KMS-11 (cell line): Measurements from ENCODE around the gene ZNF609.

ENCODE experiments used
- H2AFZ ChIP-seq: fragments of 200-600 bp; sonication (generic); 2 replicates; pipeline ENCODE4 v1.6.1; 2016; ENCODE audit warnings: antibody characterized with exemption, mixed run types, low read depth
- H3K27ac ChIP-seq: fragments of 200-600 bp; sonication (generic); 2 replicates; pipeline ENCODE4 v1.6.1; 2016; ENCODE audit warnings: mild to moderate bottlenecking, mixed run types
- H3K27me3 ChIP-seq: fragments of 200-600 bp; sonication (generic); 2 replicates; pipeline ENCODE4 v1.6.1; 2017; ENCODE audit warnings: mild to moderate bottlenecking, low read depth, mixed run types, moderate library complexity; ENCODE audit not compliant: insufficient read depth
- H3K36me3 ChIP-seq: fragments of 200-600 bp; sonication (generic); 2 replicates; pipeline ENCODE4 v1.6.1; 2017; ENCODE audit warnings: mild to moderate bottlenecking, mixed run types; ENCODE audit not compliant: insufficient read depth
- H3K4me1 ChIP-seq: fragments of 200-600 bp; sonication (generic); 2 replicates; pipeline ENCODE4 v1.6.1; 2016; ENCODE audit warnings: mild to moderate bottlenecking, low read depth, mixed run types; ENCODE audit not compliant: poor library complexity, severe bottlenecking
- H3K4me2 ChIP-seq: fragments of 200-600 bp; sonication (generic); 2 replicates; pipeline ENCODE4 v1.7.0; 2016; ENCODE audit warnings: mild to moderate bottlenecking, mixed run types
- H3K4me3 ChIP-seq: fragments of 200-600 bp; sonication (generic); IDR thresholded peaks from 2 replicates; pipeline ENCODE4 v1.6.1; 2017; ENCODE audit warnings: low read depth, low read length, mixed read lengths; ENCODE audit not compliant: insufficient read depth
- H3K79me2 ChIP-seq: fragments of 200-600 bp; sonication (generic); 2 replicates; pipeline ENCODE4 v1.6.1; 2016; ENCODE audit warnings: low read depth, mixed run types; ENCODE audit not compliant: insufficient read depth
- H3K9ac ChIP-seq: fragments of 200-600 bp; sonication (generic); 2 replicates; pipeline ENCODE4 v1.6.1; 2016; ENCODE audit warnings: mild to moderate bottlenecking, mixed run types
- H4K20me1 ChIP-seq: fragments of 200-600 bp; sonication (generic); 2 replicates; pipeline ENCODE4 v1.6.1; 2016; ENCODE audit warnings: mild to moderate bottlenecking, mixed run types; ENCODE audit not compliant: insufficient read depth
- TF ChIP-seq, protein P1 (sequence below): fragments of 200-600 bp; sonication (generic); conservative IDR thresholded peaks from 2 replicates; pipeline ENCODE4 v1.6.1; 2017; ENCODE audit warnings: low read depth, mild to moderate bottlenecking, antibody characterized with exemption, low read length, moderate library complexity, mixed read lengths

ZNF609 gene

DNA sequence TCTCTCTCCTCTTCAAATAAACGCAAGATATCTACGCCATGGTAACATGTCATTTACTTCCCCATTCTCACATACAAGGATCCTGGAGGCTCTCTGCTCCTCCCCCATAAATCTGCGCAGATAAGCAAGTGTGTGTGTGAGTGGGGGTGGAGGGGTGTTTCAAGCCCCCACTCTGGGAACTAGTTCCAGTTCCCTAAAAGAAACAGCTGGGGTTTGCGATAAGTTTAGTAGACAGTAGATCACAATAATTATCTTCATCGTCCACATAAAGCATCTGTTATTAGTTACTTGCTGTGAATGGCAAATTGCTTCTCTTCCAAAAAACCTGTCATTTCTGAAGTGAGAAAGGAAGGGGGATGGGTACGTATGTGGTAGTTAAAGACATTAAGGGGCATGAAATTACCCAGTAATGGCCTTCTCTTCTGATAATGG lies 235.2 kb downstream of the ZNF609 start:
- Histone ChIP-seq H3K9ac (no peak overlapping the region), H3K27me3 (no peaks in the 10 kb centered on the region), H3K4me1 (peaks cover 42% of the 10 kb centered on the region), H4K20me1 (no peaks in the 10 kb centered on the region), H3K36me3 (no peaks in the 10 kb centered on the region), H3K27ac (no peak overlapping the region), H3K79me2 (peaks cover 41% of the 10 kb centered on the region; the same call in 1 of the 2 replicates), H2AFZ (no peak overlapping the region), H3K4me3 (no peak overlapping the region), H3K4me2 (no peak overlapping the region)
- TF ChIP-seq, protein P1, sequence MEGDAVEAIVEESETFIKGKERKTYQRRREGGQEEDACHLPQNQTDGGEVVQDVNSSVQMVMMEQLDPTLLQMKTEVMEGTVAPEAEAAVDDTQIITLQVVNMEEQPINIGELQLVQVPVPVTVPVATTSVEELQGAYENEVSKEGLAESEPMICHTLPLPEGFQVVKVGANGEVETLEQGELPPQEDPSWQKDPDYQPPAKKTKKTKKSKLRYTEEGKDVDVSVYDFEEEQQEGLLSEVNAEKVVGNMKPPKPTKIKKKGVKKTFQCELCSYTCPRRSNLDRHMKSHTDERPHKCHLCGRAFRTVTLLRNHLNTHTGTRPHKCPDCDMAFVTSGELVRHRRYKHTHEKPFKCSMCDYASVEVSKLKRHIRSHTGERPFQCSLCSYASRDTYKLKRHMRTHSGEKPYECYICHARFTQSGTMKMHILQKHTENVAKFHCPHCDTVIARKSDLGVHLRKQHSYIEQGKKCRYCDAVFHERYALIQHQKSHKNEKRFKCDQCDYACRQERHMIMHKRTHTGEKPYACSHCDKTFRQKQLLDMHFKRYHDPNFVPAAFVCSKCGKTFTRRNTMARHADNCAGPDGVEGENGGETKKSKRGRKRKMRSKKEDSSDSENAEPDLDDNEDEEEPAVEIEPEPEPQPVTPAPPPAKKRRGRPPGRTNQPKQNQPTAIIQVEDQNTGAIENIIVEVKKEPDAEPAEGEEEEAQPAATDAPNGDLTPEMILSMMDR, result no peak

- H3K27ac ChIP-seq, result no peak overlapping the region
- H3K4me1 ChIP-seq, result peaks cover 51% of the 10 kb centered on the region
- H3K4me2 ChIP-seq, result no peak overlapping the region
- H4K20me1 ChIP-seq, result no peaks in the 10 kb centered on the region
- H3K4me3 ChIP-seq, result no peak overlapping the region
- no peak overlapping the region for H3K9ac ChIP-seq
- no peak overlapping the region for H2AFZ ChIP-seq
- no peaks in the 10 kb centered on the region for H3K36me3 ChIP-seq
- peaks cover 42% of the 10 kb centered on the region; the same call in 1 of the 2 replicates for H3K79me2 ChIP-seq
- H3K27me3 ChIP-seq, result no peaks in the 10 kb centered on the region
- TF ChIP-seq, protein P1, result no peak
Observed at GRCh38 chr15:64696481-64696880, 236.1 kb downstream of the ZNF609 start.

DNA sequence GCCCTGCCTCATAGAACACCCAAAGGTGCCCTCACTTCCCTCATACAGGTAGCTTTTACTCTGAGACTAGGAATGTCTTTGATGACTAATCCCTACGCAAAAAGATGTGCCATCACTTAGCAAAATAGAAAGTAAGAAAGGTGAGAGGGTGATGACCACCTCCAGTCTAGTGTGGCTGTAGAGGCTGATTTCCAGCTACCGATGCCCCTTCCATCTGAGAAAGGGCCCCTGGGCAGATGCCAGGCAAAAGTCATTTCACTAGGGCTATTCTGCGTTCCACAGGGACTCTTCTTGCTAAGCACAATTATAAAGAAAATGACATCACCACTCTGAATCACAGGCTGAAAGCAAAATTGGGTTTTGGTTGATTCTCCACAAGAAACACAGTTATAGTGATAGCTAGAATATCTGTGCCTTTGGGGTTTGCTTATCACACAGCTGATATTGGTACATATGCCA lies 237.6 kb downstream of the ZNF609 start:
- no peaks in the 10 kb centered on the region for H3K36me3 ChIP-seq
- TF ChIP-seq, protein P1, result no peak

GRCh38 chr15:64698823-64699222 lies 238.4 kb downstream of the ZNF609 start:
- H3K36me3 ChIP-seq, result no peaks in the 10 kb centered on the region
- no peak overlapping the region for H3K9ac ChIP-seq
- TF ChIP-seq, protein P1, result no peak
- H3K4me1 ChIP-seq, result peaks cover 56% of the 10 kb centered on the region
- H3K27ac ChIP-seq, result no peak overlapping the region; the same call in 1 of the 2 replicates
- H4K20me1 ChIP-seq, result no peaks in the 10 kb centered on the region
- no peaks in the 10 kb centered on the region for H3K27me3 ChIP-seq
- H3K4me3 ChIP-seq, result no peak overlapping the region
- peaks cover 55% of the 10 kb centered on the region for H3K79me2 ChIP-seq
- H3K4me2 ChIP-seq, result no peak overlapping the region
- H2AFZ ChIP-seq, result no peak overlapping the region

More for the DNA sequence above, 237.6 kb downstream of the ZNF609 start:
- H3K27me3 ChIP-seq, result no peaks in the 10 kb centered on the region
- peaks cover 55% of the 10 kb centered on the region for H3K4me1 ChIP-seq
- no peak overlapping the region for H3K9ac ChIP-seq
- no peak overlapping the region for H2AFZ ChIP-seq
- no peak overlapping the region for H3K4me2 ChIP-seq
- no peak overlapping the region for H3K27ac ChIP-seq
- H3K79me2 ChIP-seq, result peaks cover 55% of the 10 kb centered on the region
- no peak overlapping the region for H3K4me3 ChIP-seq
- H4K20me1 ChIP-seq, result no peaks in the 10 kb centered on the region
